ENCODE data around the gene NT5M.

The NT5M gene

DNA sequence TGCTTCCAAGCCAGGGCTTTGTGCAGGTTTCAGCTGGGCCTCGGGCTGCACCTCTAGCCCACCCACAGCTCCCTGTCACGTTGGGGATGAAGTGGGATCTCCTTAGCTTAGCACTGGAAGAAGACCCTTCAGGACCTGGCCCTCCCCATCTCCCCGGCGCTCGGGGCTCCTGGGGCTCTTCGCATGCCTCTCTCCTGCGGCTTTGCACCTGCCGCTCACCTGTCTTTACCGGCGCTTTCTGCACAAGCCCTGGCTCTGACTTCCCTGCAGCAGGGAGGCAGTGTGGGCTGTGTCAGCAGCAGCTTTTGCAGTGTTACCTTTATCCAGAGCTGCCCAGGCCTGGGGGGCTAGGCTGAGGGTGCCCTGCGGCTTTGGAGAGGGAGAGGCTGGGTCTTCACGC lies 52.3 kb downstream of the NT5M start:
- DNase-seq (ENCODE audit: low read depth in 3 of 3), result no peak

DNA sequence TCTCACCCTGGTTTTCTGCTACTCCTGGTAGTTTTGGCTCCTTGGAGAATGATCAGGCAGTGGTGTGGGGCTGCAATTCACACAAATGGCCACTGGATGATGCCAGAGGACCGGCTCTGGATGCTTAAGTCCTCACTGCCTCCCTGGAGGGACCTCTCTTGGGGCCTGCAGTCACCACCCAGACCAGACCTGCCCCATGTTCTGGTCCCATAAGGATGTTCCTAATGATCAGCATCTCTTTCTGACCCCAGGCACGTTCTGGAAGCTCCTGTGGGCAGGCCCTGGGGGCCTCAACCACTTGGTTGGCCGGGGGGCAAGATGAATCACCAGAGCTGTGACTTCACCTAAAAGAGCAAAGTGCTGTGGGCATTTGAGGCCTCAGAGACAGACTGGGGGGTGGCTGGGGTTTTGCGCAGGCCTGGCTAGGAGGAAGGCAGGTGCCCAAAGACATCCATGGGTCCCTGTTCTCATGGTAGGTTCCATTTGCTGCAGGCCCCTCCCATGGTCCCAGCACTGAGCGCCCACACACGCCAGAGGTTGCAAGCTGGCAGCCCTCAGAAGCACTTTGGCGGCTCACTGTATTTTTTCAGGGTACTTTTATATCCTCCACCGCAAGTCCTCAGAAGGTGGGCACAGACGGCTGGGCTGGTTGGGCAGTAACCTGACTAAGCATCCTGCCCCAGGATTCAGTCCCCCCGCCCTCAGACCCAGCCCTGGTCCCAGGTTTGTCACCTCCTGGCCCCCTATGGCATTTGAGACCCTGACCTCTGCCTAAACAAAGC lies 53.2 kb downstream of the NT5M start:
- DNase-seq (ENCODE audit: low read depth in 3 of 3), result peak; percentile 18 to 67 (median 38)

DNA sequence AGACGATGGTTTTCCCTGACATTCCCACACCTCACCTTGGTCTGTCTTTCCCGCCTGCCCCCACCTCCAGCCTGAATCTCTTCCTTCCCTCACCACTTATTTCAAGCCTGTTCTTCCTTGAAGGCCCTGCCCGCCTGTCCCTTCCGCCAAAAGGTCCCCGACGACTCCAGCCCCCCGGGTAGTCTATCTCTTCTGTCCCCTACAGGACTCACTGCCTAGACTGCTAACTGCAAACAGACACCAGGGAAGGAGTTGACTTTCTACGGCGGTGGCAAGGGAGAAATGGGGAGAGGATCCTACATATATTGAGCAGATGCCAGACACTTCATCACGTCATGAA lies 53.7 kb downstream of the NT5M start:
- no peak for DNase-seq (ENCODE audit: low read depth in 3 of 3)

DNA sequence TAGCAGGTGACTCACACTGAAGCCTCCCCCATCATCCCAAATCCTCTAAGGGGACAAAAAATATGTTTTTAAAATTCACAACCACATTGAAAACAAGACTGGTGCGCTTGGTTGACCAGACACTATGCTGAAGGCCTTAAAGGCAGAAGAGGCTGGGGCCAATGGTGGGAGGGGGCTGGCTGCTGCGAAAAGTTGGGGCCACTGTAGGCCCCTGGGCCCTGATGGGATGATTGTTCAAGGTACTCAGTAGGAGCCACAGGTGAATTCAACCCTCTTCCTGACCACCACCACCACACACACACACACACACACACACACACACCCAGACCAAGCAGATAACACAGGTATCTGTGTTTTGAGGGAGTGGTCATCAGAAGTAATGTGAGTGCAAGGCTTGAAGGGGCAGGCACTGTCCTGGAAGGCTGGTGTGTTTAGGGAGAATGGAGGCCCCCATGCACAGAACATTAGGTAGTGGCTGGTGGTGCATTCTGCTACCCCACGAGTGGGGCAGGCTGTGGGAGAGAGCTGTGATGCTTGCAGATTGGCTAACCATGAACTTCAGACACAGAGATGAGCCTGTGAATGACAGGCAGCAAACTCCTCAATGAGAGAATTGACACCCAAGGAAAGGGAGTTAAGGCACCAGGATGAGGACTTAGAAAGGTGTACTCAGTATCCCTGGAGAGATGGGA lies 55.0 kb downstream of the NT5M start:
- DNase-seq (ENCODE audit: low read depth in 3 of 3), result no peak

DNA sequence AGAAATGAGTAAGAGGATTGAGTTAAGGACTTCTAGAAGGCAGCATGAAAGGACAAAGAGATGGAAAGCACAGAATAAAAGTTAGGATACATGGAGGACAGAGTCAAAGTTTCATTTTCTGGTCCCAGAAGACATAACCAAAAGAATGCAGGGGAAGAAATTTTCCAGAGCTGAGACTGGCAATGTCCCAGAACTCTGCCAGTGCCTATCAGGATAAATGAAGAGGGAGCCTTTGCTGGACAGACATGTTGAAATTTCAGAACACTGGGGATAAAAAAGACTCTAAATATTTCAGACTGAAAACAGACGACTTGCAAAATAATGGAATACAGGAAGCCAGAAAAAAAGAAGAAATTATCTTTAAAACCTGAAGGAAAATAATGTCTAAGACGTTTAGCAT lies 55.7 kb downstream of the NT5M start:
- DNase-seq (ENCODE audit: low read depth in 3 of 3), result no peak

DNA sequence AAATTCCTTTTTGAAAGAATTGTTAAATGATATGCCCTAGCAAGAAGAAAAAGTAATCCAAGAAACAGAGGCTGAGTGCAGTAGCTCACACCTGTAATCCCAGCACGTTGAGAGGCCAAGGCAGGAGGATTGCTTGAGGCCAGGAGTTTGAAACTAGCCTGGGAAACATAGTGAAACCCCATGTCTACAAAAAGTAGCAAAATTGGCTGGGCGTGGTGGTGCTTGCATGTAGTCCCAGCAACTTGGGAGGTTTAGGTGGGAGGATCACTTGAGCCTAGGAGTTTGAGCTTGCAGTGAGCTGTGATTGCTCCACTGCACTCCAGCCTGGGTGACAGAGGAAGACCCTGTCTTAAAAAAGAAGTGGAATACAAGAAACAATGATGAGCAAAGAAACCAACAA lies 56.1 kb downstream of the NT5M start:
- DNase-seq (ENCODE audit: low read depth in 3 of 3), result no peak

DNA sequence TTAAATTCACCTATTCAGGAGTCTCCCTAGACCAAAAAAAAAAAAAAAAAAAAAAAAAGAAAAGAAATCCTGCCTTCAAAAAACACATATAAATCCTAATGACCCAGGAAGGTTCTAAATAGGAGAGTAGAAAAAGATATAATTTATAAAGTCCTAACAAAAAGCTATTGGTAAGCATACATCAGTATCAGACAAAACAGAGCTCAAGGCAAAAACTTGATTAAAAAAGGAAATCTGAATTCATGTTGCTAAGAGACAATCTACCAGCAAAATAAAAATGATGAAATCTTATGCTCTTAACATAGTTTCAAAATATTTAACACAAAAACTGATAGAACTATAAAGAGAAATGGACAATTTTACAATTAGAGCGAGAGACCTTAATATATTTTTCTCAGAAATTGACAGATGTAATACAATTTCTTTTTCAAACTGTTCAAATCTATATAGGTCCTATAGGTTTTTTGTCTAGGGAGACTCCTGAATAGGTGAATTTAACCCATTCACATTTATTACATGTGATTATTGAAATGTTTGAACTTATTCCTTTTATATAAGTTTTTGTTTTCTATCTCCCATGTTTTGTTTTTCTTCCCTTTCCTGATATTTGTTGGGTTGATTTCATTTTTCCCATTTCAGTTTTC lies 57.0 kb downstream of the NT5M start:
- no peak for DNase-seq (ENCODE audit: low read depth in 3 of 3)

DNA sequence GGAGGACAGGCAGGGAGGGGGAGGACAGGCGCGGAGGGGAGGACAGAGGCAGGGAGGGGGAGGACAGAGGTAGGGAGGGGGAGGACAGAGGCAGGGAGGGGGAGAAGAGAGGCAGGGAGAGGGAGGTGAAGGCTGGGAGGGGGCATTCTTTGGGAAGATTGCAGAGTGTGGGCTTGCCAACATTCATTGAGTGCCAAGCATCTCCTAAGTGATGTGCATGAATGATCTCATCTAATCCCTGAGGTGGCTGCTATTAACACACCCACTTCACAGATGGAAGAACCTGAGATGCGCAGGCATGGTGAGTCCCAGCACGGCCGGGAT lies 58.3 kb downstream of the NT5M start:
- DNase-seq (ENCODE audit: low read depth in 3 of 3), result no peak

DNA sequence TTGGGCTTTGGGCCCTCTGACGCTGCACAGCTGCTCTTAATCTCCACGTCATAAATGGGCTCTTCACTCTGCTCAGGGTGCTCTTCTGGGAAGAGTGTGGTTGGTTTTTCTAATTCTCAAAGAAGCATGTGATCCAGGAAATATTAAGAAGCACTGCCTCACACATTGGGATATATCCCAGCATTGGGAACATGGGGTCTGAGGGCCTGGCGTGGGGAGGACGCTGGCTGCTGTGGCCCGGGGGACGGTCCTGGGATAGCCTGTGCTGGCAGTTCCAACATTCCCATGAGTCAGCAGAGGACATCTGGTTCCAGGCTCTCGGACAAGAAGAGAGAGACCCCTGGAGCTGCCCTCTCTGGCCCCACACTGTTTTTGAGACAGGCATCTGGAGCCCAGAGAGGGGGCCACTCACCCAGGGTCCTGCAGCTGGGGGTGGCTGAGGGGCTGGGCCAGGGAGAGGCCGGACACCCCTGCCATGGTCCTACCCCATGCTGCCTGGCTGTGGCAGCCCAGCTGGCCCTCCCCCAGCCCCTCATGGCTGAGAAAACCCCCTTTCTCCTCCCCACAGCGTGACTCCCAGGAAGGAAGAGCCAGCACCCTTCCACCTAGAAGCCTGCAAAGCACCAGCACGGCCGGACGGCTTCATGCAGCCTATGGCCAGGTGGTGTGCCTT lies 58.8 kb downstream of the NT5M start:
- no peak for DNase-seq (ENCODE audit: low read depth in 3 of 3)

DNA sequence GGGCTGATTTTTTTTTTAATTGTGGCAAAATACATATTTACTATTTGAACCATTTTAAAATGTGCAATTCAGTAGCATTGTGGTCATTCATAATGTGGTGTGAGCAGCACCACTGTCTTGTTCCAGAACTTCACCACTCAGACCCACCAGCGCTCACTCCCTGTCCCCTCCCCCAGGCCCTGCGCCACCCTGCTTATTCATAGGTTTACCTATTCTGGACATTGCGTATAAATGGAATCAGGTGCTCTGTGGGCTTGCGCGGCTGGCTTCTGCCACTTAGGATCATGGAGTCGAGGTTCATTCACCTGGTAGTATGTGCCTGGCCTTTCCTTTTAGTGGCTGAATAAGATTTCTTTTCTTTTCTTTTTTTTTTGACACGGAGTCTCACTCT lies 59.4 kb downstream of the NT5M start:
- no peak for DNase-seq (ENCODE audit: low read depth in 3 of 3)

DNA sequence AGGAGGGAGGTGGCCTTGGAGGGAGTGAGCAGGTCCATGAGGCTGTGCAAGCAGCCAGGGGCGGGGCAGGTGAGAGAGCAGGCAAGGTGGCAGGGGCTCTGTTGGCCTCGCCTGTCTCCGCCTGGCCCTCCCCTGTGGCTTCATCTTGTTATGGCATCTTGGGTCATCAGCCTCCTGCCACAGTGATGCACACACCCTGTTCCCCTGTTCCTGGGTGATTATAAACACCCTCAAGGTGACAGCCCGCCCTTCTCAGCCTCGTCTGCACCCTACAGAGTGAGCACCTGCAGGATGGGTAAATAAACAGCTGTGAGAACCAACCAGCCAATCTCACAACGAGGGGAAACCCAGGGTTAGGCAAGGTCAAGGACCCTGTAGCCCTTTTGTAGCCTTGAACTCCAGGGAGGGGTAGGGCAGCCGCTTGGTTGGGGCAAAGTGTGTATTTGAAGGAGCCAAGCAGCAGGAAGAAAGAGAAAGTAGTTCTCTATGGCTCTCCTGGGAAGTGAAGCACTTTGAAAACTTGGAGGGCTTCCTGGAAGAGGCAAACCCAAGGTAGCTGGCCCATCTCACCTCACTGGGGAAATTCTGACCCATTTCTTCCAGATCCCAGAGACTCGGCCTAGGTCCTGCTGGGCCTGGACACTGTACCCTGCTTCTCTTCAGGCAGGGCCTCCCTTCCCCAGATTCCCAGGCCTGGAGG lies 60.6 kb downstream of the NT5M start:
- no peak for DNase-seq (ENCODE audit: low read depth in 3 of 3)

DNA sequence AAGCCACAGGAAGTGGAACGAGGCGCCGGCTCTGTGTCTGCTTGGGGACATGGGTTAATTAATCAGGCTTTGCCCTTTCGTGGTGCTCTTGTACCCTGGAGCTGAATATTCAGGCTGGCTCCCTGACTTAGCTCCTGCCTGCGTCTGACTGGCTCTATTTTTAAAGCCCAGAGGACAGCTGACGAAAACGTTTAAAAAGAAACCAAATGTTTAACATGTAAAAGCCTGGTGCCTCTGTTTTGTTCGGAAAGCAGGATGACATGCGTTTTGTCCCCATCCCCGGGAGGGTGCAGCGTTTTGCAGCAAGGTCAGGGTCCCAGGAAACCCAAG lies 61.1 kb downstream of the NT5M start:
- no peak for DNase-seq (ENCODE audit: low read depth in 3 of 3)

DNA sequence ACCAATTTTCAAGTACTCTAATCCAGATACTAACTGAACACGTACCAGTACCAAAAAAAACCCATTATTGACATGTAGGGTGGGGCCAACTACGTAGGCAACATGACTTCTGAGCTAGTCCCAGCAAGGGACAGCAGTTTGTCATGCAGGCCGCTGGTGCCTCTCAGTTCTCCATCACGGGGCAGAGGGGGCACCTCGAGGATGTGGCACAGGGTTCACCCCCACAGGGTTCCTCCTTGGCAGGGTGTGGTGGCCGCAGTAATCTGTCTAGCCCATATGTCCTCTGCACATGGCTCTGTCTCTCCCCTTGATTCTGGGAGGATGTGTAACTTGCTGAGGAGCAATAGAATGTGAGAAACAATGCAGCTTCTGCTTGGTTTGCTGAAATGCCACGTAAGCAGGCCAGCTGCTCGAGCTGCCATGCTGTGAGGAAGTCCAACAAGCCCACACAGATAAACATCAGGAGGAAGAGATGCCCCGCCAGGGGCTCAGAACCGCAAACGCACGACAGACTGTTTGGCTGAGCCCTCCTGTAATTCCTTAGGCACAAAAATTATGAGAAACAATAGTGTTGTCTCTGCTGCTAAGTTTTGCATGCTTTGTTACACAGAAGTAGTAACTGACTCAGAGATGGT lies 62.4 kb downstream of the NT5M start:
- no peak for DNase-seq (ENCODE audit: low read depth in 3 of 3)

DNA sequence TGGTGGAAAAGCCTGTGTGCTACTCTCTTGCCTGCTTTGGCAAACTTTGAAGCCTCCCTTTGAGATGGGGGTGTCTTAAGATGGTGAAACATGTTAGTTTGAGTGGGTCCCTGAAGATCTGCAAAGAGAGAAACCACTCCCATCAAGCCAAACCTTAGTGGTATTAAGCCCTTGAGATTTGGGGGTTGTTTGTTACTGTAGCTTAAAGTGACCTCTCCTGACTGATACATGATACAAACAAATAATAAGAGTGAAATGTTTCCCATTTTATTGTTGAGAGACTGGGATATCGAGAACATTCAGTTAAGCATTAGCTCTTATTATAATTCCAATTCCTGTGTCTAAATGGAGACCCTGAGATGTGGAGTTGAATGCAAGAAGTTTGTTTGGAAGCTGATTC lies 63.1 kb downstream of the NT5M start:
- no peak for DNase-seq (ENCODE audit: low read depth in 3 of 3)

DNA sequence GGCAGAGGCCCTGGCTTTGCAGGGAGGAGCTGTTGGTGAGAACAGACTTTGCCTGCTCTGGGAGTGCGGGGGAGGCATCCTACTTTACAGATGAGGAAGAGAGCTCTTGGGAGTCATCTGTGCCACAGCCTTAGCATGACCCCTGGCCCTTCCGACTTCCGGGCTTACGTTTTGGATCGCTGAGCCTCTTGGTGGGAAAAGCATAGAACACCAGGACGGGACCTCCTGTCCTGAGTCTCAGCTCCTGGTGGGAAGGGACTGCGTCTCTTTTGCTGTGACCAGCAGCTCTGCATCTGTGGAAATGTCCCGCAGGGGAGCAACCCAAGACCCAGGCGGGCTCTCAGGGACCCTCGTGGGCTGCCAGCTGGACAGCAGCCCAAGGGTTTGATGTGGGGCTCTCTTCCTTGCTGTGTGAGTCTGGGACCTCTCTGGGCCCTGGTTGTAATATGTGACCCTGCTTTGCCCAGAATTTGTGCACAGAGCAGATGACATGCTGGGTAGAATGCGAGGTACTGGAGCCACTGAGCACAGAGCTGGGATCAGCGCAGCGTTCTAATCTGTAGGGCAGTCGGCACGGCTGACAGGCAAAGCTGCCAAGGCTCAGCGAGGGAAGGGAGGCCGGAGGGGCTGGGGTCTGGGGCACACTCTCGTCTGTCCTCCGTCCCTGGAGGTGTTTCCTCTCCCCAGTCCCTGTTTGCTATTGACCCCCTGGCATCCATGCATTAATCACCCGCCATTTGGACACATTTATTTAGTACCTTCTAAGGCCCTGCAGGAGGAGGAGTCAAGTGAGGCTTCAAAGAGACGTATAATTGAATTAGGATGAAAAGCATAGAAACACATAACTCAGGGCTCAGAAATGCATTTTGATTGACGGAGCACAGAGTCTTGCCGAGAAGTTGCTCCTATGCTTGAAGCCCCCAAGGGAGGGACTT lies 64.0 kb downstream of the NT5M start:
- DNase-seq (ENCODE audit: low read depth in 3 of 3), result no peak

DNA sequence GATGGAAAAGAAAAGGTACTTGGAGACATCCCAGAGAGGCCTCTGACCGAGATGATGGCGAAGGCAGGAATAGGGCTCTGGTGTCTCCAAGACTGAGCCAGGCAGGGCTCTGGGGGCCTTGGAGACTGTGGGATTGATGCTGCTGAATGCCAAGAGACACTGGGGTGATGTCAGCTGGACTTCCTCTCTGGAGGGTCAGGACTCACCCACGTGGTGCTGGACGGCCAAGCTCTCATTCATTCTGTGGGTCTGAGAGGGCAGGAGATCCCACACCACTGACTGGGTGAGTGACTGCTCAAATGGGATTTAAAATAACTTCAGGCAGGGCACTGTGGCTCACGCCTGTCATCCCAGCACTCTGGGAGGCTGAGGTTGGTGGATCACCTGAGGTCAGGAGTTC lies 64.8 kb downstream of the NT5M start:
- DNase-seq (ENCODE audit: low read depth in 3 of 3), result no peak

DNA sequence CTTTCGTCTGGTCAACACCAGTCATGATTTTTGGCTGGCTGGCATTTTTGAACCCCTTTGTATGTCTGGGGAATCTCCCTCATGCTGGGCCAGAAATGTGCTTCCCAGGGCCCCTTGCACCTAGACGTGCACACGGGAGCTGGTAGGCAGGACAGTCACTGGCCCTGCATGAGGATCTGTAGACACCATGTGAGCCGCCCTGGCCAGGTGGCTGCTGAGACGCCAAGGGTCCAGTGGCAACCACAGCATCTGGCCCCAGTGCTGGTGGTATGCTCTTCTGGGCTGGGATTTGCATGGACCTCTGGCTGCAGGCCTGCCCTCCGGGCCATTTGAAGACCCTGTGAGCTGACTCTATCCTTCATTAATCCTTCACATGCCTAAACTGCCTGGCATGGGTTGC lies 67.5 kb downstream of the NT5M start:
- no peak for DNase-seq (ENCODE audit: low read depth in 3 of 3)

DNA sequence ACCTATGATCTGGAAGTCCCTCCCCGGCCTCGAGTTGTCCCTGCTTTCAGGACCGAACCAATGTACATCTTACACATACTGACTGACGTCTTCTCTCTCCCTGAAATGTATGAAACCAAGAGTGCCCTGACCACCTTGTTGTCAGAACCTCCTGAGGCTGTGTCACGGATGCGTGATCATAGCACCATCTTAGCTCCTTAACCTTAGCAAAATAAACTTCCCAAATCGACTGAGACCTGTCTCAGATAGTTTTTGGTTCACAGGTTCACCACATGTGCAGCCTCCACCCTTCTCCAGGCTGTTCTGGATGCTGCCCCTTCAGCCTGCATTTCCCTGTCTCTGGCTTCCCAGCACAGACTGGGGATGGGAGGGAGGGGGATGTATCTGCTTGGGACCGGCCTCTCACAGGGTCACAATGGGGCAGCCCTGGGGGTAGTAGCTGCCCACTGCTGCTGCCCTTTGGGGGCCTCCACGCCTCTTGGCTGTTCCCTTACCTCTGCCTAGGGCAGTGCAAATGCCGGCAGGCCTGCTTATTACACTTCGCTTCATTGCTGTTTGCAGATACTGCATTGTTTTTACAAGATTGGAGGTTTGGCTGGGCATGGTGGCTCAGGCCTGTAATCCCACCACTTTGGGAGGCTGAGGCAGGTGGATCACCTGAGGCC lies 69.8 kb downstream of the NT5M start:
- DNase-seq (ENCODE audit: low read depth in 3 of 3), result no peak

DNA sequence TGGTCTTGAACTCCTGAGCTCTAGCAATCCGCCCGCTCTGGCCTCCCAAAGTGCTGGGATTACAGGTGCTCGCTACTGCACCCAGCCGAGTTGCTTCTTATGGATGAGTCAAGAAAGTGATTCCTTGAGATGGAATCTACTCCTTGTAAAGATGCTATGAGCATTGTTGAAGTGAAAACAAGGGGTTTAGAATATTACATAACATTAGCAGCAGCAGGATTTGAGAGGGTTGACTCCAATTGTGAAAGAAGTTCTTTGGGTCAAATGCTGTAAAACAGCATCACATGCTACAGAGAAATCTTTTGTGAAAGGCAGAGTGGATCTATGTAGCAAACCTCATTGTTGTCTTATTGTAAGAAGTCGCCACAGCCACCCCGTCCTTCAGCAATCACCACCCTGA lies 72.7 kb downstream of the NT5M start:
- DNase-seq (ENCODE audit: low read depth in 3 of 3), result no peak

DNA sequence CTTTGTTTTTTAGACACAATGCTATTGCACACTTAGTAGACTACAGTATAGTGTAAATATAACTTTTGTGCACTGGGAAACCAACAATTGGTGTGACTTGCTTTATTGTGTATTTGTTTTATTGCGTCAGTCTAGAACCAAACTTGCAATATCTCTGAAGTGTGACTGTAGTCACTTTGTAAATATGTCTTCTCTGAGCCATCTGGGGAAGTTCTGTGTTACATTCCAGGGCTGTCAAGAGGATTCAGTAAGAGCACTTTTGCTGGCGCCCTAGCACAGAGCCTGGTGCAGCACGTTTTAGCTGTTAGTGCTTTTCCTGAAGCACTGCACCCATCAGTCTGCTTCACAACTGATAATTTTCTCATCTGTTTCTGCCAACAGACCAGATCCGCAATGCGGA lies 73.2 kb downstream of the NT5M start:
- DNase-seq (ENCODE audit: low read depth in 3 of 3), result no peak
